ENCODE measurements around the gene CLPSL2. TPM values are rescaled to one million over a fixed set of nuclear protein-coding genes. Genes with fewer than 3 reads are reported as not detected.
A peak's percentile ranks its signal among the peaks of the same experiment; 100 is the strongest.
"Not testable (repeated sequence)": the region's sequence is repeated elsewhere in the genome, so short reads cannot be mapped to it uniquely, and the experiment has no call there.

CLPSL2 gene
- polyA plus RNA-seq (ENCODE audit: insufficient read length in 12 of 12): not detected
- long read RNA-seq, donor 1: 0 reads
- long read RNA-seq, donor 2: 0 reads
- long read RNA-seq, donor 3: 0 reads
- long read RNA-seq, donor 4: 0 reads
- long read RNA-seq, donor 5: 0 reads
- long read RNA-seq, donor 6: 0 reads
- long read RNA-seq, donor 7: 0 reads
- long read RNA-seq, donor 8: 0 reads
- long read RNA-seq, donor 9: 0 reads
- long read RNA-seq, donor 10: 0 reads
- long read RNA-seq, donor 11: 0 reads

DNA sequence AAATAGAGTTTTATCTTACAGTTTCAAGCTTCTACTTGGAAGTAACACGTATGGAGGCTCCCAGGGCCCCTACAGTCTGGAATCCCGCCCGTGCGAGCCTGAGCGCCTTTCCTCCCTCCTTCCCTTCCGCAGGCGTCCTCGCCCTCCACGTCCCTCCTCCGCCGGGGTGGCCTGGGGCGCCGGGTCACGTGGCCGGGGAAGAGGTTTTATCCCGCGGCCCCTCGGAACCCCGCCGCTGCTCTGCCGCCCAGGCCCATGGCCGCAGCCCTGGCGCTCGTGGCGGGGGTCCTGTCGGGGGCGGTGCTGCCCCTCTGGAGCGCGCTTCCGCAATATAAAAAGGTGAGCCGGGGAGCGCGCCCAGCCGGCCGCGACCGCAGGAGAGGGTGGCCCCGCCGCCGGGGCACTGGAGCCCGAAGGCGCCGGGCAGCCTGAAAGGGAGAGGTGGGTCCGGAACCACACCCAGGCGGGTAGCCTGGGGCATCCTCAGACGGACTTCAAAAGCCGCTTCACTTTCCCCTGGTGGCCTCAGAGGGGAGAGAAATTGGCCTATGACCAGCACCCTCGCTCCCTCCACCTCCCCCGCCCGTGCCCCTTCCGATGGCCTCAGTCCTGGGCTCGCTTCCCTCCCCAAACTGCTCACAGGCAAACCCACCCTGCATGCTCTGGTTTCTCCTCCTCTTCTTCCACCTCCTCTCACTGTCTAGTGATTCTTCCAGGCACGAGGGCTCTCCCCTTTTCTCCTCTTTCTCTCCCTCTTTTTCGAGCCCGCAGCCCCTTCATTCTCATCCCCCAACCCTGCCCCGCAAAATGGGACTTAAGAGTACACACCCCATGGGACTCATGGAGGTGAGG is at the start of gene CLPSL2:
Gene CLPSL2 (plus strand): TSS at position 235 of the 852 bp plus-strand sequence. CDS start 21 bp downstream, at position 256.
- no peak for DNase-seq

DNA sequence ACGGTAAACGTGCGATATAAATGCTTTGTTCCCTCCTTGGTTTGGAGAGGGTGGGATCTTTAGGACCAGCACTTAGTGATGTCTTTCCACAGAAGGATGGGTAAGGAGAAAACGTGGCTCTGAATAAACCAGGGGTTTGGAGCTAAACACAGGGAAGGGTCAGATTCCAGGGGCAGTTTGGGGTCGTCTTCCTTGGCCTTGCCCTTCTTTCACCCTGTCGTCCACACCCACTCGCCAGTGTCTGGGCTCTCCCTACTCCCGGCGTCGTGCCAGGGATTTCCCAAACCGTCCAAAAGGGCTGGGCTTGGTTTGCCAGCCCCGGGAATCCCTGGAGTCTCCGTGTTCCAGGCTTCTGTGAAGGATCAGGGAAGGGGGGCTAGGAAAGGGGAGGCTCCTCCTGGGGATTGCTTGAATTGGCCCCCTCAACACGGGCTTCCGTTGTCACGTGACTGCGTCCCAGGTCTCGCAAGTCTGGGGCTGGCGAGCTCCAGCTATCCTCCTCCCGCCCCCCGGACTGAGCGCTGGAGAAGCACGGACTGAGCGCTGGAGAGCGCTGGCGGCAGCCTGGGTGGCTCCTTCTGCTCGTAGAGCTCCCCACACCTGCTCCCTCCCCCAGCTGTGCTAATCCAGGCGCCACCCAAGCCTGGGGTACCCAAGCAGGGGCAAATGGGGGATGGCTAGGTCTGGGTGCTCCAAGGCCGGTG is 49.0 kb upstream of the CLPSL2 start:
- DNase-seq: peak; percentile 83

GRCh38 chr6:35727935-35728682 is 48.3 kb upstream of the CLPSL2 start:
- DNase-seq: peak; percentile 85

DNA sequence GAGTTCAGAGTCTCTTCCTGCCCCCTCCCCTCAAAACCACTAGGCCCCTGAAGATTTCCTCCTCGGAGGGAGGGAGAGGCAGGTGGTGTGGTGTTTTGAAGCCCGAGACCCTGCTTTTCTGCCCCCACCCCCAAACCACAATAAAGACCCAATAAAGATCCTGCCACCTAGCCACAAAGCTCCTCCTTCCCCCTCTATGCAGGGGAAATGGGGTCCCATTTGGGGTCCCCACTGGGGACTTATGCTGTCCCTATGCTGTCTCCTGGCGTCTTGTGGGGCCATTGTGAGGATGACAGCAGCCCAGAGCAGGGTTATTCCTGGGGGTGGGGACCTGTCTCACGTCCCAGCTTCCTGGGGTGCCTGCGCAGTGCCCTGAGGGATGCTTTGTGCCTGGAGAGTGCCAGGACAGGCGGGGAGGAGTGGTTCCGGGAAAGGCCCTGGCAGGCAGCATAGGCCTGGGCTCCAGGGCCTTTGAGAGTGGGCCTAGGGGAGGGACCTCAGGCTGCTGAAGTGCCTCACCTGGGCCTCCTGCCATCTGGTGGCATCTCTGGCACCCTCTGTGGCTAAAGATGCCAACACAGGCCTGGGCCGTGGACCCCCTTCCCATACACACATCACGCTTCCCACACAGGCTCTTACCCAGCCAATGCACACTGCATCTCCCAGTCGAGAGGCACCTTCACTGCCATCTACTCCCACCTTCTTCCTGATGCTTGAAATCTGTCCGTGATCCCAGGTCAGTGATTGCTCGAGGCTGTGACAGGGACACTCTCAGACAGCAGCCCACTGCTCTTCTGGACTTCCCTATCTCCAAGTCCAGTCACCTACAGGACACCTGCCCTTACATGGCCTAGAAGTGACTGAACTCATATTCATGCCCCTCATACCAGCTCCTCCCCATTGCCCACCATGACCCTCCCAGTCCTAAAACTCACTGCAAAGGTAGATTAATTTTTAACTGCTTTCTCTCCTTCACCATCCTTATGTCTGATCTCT is 47.4 kb upstream of the CLPSL2 start:
- DNase-seq: no peak

GRCh38 chr6:35729722-35730121 is 46.7 kb upstream of the CLPSL2 start:
- no peak for DNase-seq

- no peak for DNase-seq
Measured at GRCh38 chr6:35730745-35731413, 45.5 kb upstream of the CLPSL2 start.

- peak; percentile 93 for DNase-seq
Measured at GRCh38 chr6:35731414-35731735, 45.0 kb upstream of the CLPSL2 start.

- DNase-seq: peak; percentile 92
Measured at GRCh38 chr6:35731736-35732532, 44.5 kb upstream of the CLPSL2 start.

- DNase-seq: no peak
Measured at GRCh38 chr6:35733633-35734032, 42.8 kb upstream of the CLPSL2 start.

GRCh38 chr6:35734319-35734718 is 42.1 kb upstream of the CLPSL2 start:
- DNase-seq: not testable (repeated sequence)

DNA sequence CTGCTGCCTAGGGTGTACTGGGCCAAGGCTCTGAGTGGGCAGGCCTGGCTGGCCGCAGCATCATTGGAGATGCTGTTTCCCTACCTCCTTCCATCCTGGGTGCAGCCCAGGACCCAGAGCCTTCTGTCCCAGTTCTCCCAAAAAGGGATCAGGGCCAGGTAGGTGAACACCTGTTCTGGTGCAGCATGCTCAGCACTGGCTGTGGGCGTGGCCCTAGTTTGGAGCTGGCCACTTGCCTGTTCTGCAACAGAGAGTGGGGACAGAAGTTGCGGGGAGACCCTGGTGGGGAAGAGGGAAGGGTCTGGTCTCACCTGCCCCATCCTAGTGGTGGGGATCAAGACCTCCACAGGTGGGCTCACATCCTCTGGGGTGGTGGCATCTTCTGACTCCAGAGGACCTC is 40.9 kb upstream of the CLPSL2 start:
- no peak for DNase-seq

- DNase-seq: peak; percentile 70
Measured at GRCh38 chr6:35736253-35736894, 40.0 kb upstream of the CLPSL2 start.

DNA sequence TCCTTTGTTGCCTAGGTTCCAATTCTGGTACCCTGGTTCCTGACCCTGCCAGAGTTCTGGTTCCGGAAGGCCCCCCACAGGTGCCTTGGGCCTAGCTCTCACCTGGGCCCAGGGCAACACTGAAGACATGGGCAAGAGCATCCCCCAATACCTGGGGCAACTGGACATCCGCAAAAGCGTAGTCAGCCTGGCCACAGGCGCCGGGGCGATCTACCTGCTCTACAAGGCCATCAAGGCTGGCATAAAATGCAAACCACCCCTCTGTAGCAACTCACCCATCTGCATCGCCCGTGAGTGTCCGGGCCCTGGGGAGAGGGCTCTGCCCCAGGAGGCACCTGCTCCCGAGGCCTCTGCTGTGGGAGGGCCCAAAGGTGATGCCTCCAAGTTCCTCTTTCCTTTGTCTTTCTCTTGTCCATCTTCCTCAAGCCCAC is 39.4 kb upstream of the CLPSL2 start, which contains the start of gene ARMC12:
Gene ARMC12 (plus strand): TSS at position 51 of the 431 bp plus-strand sequence. CDS start 77 bp downstream, at position 128.
- no peak for DNase-seq

GRCh38 chr6:35737413-35738211 is 38.8 kb upstream of the CLPSL2 start:
- peak; percentile 74 for DNase-seq

- no peak for DNase-seq
Measured at GRCh38 chr6:35739645-35740524, 36.5 kb upstream of the CLPSL2 start.

- DNase-seq: no peak
Measured at GRCh38 chr6:35742842-35743241, 33.6 kb upstream of the CLPSL2 start.

GRCh38 chr6:35745509-35745908 is 30.9 kb upstream of the CLPSL2 start:
- no peak for DNase-seq
